HL-60 (cell line): ENCODE results near the gene ERGIC1.
A peak's percentile ranks its signal among the peaks of the same experiment; 100 is the strongest.

Source experiments
- DNase-seq, 2 experiments: peaks; one replicate each; pipeline ENCODE4 v3.0.0-alpha.2; 2010 to 2020; ENCODE audit warnings: low read depth in 1 of 2, low spot score in 1 of 2
- H3K27ac ChIP-seq: fragments of 250-450 bp; sonication (Bioruptor Pico); replicated peaks from 2 replicates; pipeline ENCODE4 v1.5.1; 2020; ENCODE audit warnings: mild to moderate bottlenecking, moderate library complexity
- H3K27me3 ChIP-seq: fragments of 250-450 bp; sonication (Bioruptor Pico); 2 replicates; pipeline ENCODE4 v1.5.1; 2021; ENCODE audit warnings: mild to moderate bottlenecking, moderate library complexity; ENCODE audit not compliant: insufficient read depth, poor library complexity, severe bottlenecking
- H3K4me3 ChIP-seq: replicated peaks from 2 replicates; pipeline ENCODE4 v1.5.1; 2011; ENCODE audit warnings: mild to moderate bottlenecking, control low read depth, low read length; ENCODE audit not compliant: insufficient read depth
- GABPA ChIP-seq: IDR thresholded peaks from 2 replicates; pipeline ENCODE4 v1.6.1; 2012; ENCODE audit warnings: low read depth
- POLR2AphosphoS5 ChIP-seq: IDR thresholded peaks from 2 replicates; pipeline ENCODE4 v1.6.1; 2012; ENCODE audit warnings: low read depth
- SPI1 ChIP-seq: IDR thresholded peaks from 2 replicates; pipeline ENCODE4 v1.6.1; 2012; ENCODE audit warnings: low read depth, mild to moderate bottlenecking, borderline replicate concordance
- TF ChIP-seq, protein P1 (sequence below): IDR thresholded peaks from 2 replicates; pipeline ENCODE4 v1.6.1; 2012; ENCODE audit warnings: low read depth; ENCODE audit not compliant: insufficient replicate concordance
- TF ChIP-seq, protein P2 (sequence below): IDR thresholded peaks from one replicate; pipeline ENCODE4 v1.5.1; 2011; ENCODE audit warnings: low read length, control low read depth, inconsistent platforms; ENCODE audit not compliant: insufficient read depth

The ERGIC1 gene

DNA sequence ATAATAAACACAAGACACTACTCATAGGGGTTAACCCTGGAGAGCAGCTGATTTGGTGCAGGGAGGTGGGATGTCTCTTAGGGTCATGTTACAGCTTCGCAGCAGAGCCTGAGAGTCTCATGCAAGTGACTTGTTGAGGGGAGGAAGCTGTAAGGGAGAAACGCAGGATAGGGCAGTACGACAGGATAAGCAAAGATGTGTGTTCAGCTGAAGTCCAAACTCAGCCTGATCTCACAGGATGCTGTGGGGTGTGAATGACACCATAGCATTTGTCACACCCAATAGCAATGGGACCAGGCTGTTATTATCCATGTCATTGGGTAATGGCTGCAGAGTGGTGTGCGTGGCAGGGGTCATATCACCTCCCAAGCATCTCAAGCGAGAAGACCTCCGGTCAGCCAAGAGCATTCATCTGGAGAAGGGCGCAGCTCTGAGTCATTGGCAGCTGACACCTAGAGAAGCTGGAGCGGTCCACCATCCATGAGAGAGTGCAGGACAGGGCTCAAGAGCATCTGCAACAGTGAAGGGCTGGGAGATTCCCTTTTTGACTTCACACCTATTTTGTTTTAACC, 76.0 kb downstream of the ERGIC1 start:
- no peak for DNase-seq
- Histone ChIP-seq H3K27me3 (no peaks in the 10 kb centered on the region), H3K4me3 (no peak overlapping the region), H3K27ac (no peak overlapping the region)
- TF ChIP-seq POLR2AphosphoS5 (no peak), GABPA (no peak), SPI1 (no peak)
- TF ChIP-seq, protein P1, sequence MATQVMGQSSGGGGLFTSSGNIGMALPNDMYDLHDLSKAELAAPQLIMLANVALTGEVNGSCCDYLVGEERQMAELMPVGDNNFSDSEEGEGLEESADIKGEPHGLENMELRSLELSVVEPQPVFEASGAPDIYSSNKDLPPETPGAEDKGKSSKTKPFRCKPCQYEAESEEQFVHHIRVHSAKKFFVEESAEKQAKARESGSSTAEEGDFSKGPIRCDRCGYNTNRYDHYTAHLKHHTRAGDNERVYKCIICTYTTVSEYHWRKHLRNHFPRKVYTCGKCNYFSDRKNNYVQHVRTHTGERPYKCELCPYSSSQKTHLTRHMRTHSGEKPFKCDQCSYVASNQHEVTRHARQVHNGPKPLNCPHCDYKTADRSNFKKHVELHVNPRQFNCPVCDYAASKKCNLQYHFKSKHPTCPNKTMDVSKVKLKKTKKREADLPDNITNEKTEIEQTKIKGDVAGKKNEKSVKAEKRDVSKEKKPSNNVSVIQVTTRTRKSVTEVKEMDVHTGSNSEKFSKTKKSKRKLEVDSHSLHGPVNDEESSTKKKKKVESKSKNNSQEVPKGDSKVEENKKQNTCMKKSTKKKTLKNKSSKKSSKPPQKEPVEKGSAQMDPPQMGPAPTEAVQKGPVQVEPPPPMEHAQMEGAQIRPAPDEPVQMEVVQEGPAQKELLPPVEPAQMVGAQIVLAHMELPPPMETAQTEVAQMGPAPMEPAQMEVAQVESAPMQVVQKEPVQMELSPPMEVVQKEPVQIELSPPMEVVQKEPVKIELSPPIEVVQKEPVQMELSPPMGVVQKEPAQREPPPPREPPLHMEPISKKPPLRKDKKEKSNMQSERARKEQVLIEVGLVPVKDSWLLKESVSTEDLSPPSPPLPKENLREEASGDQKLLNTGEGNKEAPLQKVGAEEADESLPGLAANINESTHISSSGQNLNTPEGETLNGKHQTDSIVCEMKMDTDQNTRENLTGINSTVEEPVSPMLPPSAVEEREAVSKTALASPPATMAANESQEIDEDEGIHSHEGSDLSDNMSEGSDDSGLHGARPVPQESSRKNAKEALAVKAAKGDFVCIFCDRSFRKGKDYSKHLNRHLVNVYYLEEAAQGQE, result no peak
- TF ChIP-seq, protein P2, sequence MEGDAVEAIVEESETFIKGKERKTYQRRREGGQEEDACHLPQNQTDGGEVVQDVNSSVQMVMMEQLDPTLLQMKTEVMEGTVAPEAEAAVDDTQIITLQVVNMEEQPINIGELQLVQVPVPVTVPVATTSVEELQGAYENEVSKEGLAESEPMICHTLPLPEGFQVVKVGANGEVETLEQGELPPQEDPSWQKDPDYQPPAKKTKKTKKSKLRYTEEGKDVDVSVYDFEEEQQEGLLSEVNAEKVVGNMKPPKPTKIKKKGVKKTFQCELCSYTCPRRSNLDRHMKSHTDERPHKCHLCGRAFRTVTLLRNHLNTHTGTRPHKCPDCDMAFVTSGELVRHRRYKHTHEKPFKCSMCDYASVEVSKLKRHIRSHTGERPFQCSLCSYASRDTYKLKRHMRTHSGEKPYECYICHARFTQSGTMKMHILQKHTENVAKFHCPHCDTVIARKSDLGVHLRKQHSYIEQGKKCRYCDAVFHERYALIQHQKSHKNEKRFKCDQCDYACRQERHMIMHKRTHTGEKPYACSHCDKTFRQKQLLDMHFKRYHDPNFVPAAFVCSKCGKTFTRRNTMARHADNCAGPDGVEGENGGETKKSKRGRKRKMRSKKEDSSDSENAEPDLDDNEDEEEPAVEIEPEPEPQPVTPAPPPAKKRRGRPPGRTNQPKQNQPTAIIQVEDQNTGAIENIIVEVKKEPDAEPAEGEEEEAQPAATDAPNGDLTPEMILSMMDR, result no peak

DNA sequence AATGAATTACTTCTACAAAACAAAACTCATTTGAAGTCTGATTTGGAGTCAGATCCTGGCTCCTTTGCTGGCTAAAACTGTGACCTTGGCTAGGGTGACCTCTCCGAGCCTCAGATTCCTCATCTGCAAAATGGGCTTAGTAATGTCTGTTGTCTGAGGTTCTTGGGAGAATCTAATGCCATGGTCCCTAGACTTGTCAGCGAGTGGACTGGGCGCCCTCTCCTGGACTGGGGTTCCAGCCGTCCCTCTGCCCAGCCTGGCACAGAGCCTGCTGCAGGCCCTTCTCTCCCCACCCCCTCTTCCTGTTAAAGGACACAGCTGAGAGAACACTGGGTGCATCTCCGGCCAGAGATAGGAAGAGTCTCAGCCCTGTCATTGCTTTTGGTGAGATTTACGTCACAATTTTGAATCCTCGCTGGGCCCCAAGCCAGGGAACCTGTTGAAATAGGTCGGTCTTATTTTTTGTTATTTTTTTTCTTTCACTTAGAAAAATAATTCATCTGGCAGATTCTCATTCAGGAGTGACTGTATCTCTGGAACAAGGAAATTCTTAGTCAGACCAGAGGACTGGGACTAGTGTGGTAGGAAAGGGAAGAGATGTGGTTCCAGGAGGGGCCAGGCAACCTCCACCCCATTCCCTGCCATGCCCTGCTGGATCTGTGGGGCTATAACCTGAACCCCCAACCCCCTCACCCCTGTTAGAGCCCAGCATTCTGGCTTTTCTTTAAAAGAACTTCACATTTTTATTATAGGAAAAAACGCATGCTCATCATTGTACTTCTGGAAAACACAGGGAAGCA, 77.0 kb downstream of the ERGIC1 start:
- Histone ChIP-seq H3K27ac (no peak overlapping the region), H3K4me3 (no peak overlapping the region), H3K27me3 (no peaks in the 10 kb centered on the region)
- DNase-seq, result peak; percentile 30 to 34
- TF ChIP-seq GABPA (no peak), POLR2AphosphoS5 (no peak), SPI1 (no peak)
- TF ChIP-seq, protein P2, result peak; percentile 15
- TF ChIP-seq, protein P1, result no peak

DNA sequence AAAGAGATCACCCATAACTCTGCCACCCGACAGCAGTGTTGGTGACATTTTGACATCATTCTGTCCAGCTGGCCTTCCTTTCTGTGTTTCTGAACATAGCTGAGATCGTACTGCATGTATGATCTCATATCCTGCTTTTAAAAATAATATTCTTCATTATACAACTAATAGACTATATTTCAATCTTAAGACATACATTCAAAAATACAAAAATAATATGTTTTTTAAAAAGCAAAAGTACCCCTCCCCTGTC, 77.5 kb downstream of the ERGIC1 start:
- TF ChIP-seq GABPA, result no peak
- TF ChIP-seq POLR2AphosphoS5, result no peak
- TF ChIP-seq, protein P2, result no peak
- TF ChIP-seq SPI1, result no peak
- TF ChIP-seq, protein P1, result no peak
- DNase-seq, result no peak
- no peak overlapping the region for H3K27ac ChIP-seq
- H3K4me3 ChIP-seq, result no peak overlapping the region
- H3K27me3 ChIP-seq, result no peaks in the 10 kb centered on the region
